Neural progenitor cell (in vitro differentiated cells): ENCODE data around the gene ANKRD2. TPM values are rescaled to one million over a fixed set of nuclear protein-coding genes. Genes with fewer than 3 reads are reported as not detected.
"Not testable (repeated sequence)": the region's sequence is repeated elsewhere in the genome, so short reads cannot be mapped to it uniquely, and the experiment has no call there.

Experiments used
- DNase-seq: peaks from one replicate; pipeline ENCODE4 v3.0.0-alpha.2; 2016; ENCODE audit warnings: low spot score
- H2AFZ ChIP-seq: fragments of 200-600 bp; sonication (generic); replicated peaks from 2 replicates; pipeline ENCODE4 v1.6.1; 2016; ENCODE audit warnings: antibody characterized with exemption
- H3F3A ChIP-seq: fragments of 200-600 bp; sonication (generic); 2 replicates; pipeline ENCODE4 v1.6.1; 2016; ENCODE audit warnings: antibody characterized with exemption, low read depth
- H3K27ac ChIP-seq: fragments of 200-600 bp; sonication (generic); 2 replicates; pipeline ENCODE4 v1.5.1; 2016; ENCODE audit warnings: mild to moderate bottlenecking
- H3K27me3 ChIP-seq: fragments of 200-600 bp; sonication (generic); 2 replicates; pipeline ENCODE4 v1.6.1; 2016; ENCODE audit warnings: mild to moderate bottlenecking, moderate library complexity
- H3K36me3 ChIP-seq: fragments of 200-600 bp; sonication (generic); 2 replicates; pipeline ENCODE4 v1.5.1; 2016
- H3K4me1 ChIP-seq: fragments of 200-600 bp; sonication (generic); 2 replicates; pipeline ENCODE4 v1.6.1; 2016; ENCODE audit warnings: mixed run types
- H3K4me2 ChIP-seq: fragments of 200-600 bp; sonication (generic); 2 replicates; pipeline ENCODE4 v1.6.1; 2016
- H3K4me3 ChIP-seq: fragments of 200-600 bp; sonication (generic); 2 replicates; pipeline ENCODE4 v1.5.1; 2016
- H3K79me2 ChIP-seq: fragments of 200-600 bp; sonication (generic); 2 replicates; pipeline ENCODE4 v1.6.1; 2016; ENCODE audit warnings: low read depth
- H3K9ac ChIP-seq: fragments of 200-600 bp; sonication (generic); 2 replicates; pipeline ENCODE4 v1.6.1; 2016
- H3K9me3 ChIP-seq: fragments of 200-600 bp; sonication (generic); 2 replicates; pipeline ENCODE4 v1.5.1; 2016; ENCODE audit warnings: low read depth
- H4K20me1 ChIP-seq: fragments of 200-600 bp; sonication (generic); 2 replicates; pipeline ENCODE4 v1.6.1; 2016; ENCODE audit warnings: low read depth
- H3K27ac Mint-ChIP-seq: 3 replicates; pipeline ENCODE4 v1.8.0; 2021; ENCODE audit warnings: mixed read lengths
- H3K27me3 Mint-ChIP-seq: 2 replicates; pipeline ENCODE4 v1.8.0; 2022; ENCODE audit warnings: low read depth, mild to moderate bottlenecking, inconsistent platforms, moderate library complexity, mixed read lengths; ENCODE audit not compliant: insufficient read depth
- H3K36me3 Mint-ChIP-seq: 3 replicates; pipeline ENCODE4 v1.8.0; 2021; ENCODE audit warnings: mixed read lengths
- H3K4me1 Mint-ChIP-seq: 3 replicates; pipeline ENCODE4 v1.8.0; 2021; ENCODE audit warnings: mixed read lengths
- H3K4me3 Mint-ChIP-seq: 3 replicates; pipeline ENCODE4 v1.8.0; 2021; ENCODE audit warnings: mild to moderate bottlenecking, moderate library complexity, mixed read lengths
- H3K9me3 Mint-ChIP-seq: 3 replicates; pipeline ENCODE4 v1.8.0; 2020; ENCODE audit warnings: mixed read lengths
- CTCF ChIP-seq: fragments of 200-600 bp; sonication (generic); IDR thresholded peaks from 2 replicates; pipeline ENCODE4 v1.5.1; 2017; ENCODE audit warnings: antibody characterized with exemption, mild to moderate bottlenecking
- EZH2 ChIP-seq: fragments of 200-600 bp; sonication (generic); IDR thresholded peaks from 2 replicates; pipeline ENCODE4 v1.6.1; 2017; ENCODE audit warnings: antibody characterized with exemption, mild to moderate bottlenecking, moderate library complexity
- EZH2phosphoT487 ChIP-seq: fragments of 200-600 bp; sonication (generic); IDR thresholded peaks from 2 replicates; pipeline ENCODE4 v1.6.1; 2017; ENCODE audit warnings: antibody characterized with exemption
- total RNA-seq: library from RNA; depleted of rRNA; stranded (reverse); fragments of >200 nt; gene quantifications from 2 replicates; pipeline ENCODE4 v1.2.3, GENCODE V29; 2015; ENCODE audit warnings: low replicate concordance

Gene ANKRD2
- total RNA-seq, 1 donor from 2014 or later: not detected

DNA sequence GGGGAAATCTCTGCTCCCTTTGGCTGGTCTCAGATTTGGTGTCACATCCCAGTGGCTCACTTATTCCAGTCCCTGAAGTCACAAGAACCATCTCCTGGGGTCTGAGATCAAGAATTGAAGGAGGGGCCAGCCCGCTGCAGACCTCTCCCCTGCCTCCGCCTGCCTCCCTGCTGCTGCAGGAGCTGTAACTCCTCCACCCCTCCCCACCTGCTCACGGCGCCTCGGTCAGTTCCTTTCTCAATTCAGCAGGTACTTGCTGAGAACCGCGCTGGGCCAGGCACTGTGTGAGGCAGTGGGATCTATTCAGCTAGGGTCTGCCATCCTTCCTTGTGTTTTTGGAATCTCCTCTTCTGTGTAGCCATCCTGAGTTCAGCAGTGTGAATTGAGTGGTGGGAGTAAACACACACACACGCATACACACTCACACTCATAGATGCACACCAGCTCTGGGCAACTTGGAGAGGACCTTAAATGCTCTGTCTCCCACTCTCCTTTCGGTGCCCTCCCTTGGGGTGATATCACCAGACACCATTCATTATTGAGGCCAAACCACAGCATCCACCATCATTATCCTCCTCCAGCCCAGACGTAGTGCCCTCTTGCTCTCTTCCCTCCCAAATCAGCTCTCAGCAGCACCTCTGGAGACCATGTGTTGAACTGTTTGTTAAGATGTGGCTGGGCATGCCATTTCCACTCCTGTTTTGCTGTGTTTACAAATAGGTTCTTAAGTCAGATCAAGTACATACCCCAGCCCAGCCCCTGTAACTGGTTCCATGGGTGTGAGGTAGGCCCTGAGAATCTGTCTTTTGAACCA lies 22.0 kb upstream of the ANKRD2 start:
- peaks cover 32% of the 10 kb centered on the region for H3F3A ChIP-seq
- H3K9me3 Mint-ChIP-seq: peaks cover 5% of the 10 kb centered on the region
- peaks cover 54% of the 10 kb centered on the region for H3K4me1 Mint-ChIP-seq
- no peaks in the 10 kb centered on the region for H4K20me1 ChIP-seq
- no peaks in the 10 kb centered on the region for H3K36me3 ChIP-seq
- H3K27ac ChIP-seq: peak overlapping the region; percentile 74
- no peaks in the 10 kb centered on the region for H3K9me3 ChIP-seq
- no peaks in the 10 kb centered on the region for H3K27me3 ChIP-seq
- H2AFZ ChIP-seq: peak overlapping the region; percentile 11
- peak overlapping the region; percentile 5 for H3K9ac ChIP-seq
- H3K27me3 Mint-ChIP-seq: peaks cover 6% of the 10 kb centered on the region
- no peaks in the 10 kb centered on the region for H3K36me3 Mint-ChIP-seq
- H3K4me2 ChIP-seq: peak overlapping the region; percentile 70
- H3K79me2 ChIP-seq: no peaks in the 10 kb centered on the region
- H3K4me3 Mint-ChIP-seq: peak overlapping the region; percentile 18
- no peak for TF ChIP-seq CTCF
- no peak for TF ChIP-seq EZH2
- TF ChIP-seq EZH2phosphoT487: no peak
- H3K27ac Mint-ChIP-seq: peak overlapping the region; percentile 85
- no peak overlapping the region for H3K4me3 ChIP-seq
- peaks cover 39% of the 10 kb centered on the region for H3K4me1 ChIP-seq
- peak; percentile 48 for DNase-seq

DNA sequence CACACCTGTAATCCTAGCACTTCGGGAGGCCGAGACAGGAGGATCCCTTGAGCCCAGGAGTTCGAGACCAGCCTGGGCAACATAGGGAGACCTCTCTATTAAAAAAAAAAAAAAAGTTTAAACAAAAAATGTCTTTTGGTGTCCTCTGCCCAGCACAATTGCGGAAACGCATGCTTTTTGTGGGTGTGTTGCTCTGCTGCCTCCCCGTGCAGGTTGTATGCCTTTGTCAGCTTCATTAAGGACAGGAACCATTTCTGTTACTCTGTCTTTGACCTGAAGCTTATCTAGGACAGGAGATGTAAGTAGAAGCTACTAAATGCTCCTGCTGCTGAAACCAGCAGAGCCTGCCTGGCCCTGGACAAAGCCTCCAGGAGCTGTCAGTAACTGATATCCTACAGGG lies 21.3 kb upstream of the ANKRD2 start:
- TF ChIP-seq CTCF: no peak
- TF ChIP-seq EZH2: no peak
- TF ChIP-seq EZH2phosphoT487: no peak
- H3K4me3 Mint-ChIP-seq: no peak overlapping the region
- H3K27ac Mint-ChIP-seq: no peak overlapping the region
- no peaks in the 10 kb centered on the region for H3K27me3 ChIP-seq
- peaks cover 54% of the 10 kb centered on the region for H3K4me1 Mint-ChIP-seq
- no peaks in the 10 kb centered on the region for H3K79me2 ChIP-seq
- H3F3A ChIP-seq: peaks cover 32% of the 10 kb centered on the region
- DNase-seq: no peak
- H3K9ac ChIP-seq: no peak overlapping the region
- H4K20me1 ChIP-seq: no peaks in the 10 kb centered on the region
- peaks cover 8% of the 10 kb centered on the region for H3K9me3 Mint-ChIP-seq
- H3K4me1 ChIP-seq: peaks cover 39% of the 10 kb centered on the region
- H3K36me3 ChIP-seq: no peaks in the 10 kb centered on the region
- H3K36me3 Mint-ChIP-seq: no peaks in the 10 kb centered on the region
- no peak overlapping the region for H2AFZ ChIP-seq
- H3K4me3 ChIP-seq: no peak overlapping the region
- peaks cover 6% of the 10 kb centered on the region for H3K27me3 Mint-ChIP-seq
- no peak overlapping the region for H3K27ac ChIP-seq
- no peaks in the 10 kb centered on the region for H3K9me3 ChIP-seq
- no peak overlapping the region for H3K4me2 ChIP-seq

GRCh38 chr10:97553575-97554031 lies 19.0 kb upstream of the ANKRD2 start:
- H3K27ac Mint-ChIP-seq: peak overlapping the region; percentile 81
- no peaks in the 10 kb centered on the region for H3K36me3 Mint-ChIP-seq
- H3K27ac ChIP-seq: no peak overlapping the region
- H4K20me1 ChIP-seq: no peaks in the 10 kb centered on the region
- peaks cover 32% of the 10 kb centered on the region for H3F3A ChIP-seq
- H3K4me3 Mint-ChIP-seq: peak overlapping the region; percentile 41
- TF ChIP-seq CTCF: peak; percentile 86
- no peak for TF ChIP-seq EZH2phosphoT487
- H2AFZ ChIP-seq: peak overlapping the region; percentile 54
- no peak overlapping the region for H3K9ac ChIP-seq
- H3K4me1 ChIP-seq: peaks cover 35% of the 10 kb centered on the region
- H3K9me3 Mint-ChIP-seq: peaks cover 8% of the 10 kb centered on the region
- H3K4me1 Mint-ChIP-seq: peaks cover 33% of the 10 kb centered on the region
- H3K27me3 ChIP-seq: no peaks in the 10 kb centered on the region
- H3K4me2 ChIP-seq: peak overlapping the region; percentile 70
- no peaks in the 10 kb centered on the region for H3K9me3 ChIP-seq
- DNase-seq: peak; percentile 88
- H3K36me3 ChIP-seq: no peaks in the 10 kb centered on the region
- peaks cover 4% of the 10 kb centered on the region for H3K27me3 Mint-ChIP-seq
- H3K79me2 ChIP-seq: no peaks in the 10 kb centered on the region
- no peak overlapping the region for H3K4me3 ChIP-seq

DNA sequence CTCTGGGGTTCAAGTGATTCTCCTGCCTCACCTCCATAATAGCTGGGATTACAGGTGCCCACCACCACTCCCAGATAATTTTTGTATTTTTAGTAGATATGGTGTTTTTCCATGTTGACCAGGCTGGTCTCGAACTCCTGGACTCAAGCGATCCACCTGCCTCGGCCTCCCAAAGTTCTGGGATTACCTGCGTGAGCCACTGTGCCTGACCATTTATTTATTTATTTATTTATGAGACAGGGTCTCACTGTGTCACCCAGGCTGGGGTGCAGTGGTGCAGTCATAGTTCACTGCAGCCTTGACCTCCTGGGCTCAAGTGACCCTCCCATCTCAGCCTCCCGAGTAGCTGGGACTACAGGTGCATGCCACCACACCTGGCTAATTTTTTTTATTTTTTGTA lies 18.2 kb upstream of the ANKRD2 start:
- not testable (repeated sequence) for H3K9me3 Mint-ChIP-seq, H3K9ac ChIP-seq, H3K27me3 ChIP-seq, H3K4me3 Mint-ChIP-seq, H3K9me3 ChIP-seq, H3K27ac Mint-ChIP-seq, H3K27me3 Mint-ChIP-seq, H3K4me3 ChIP-seq, H3K36me3 Mint-ChIP-seq, H3K4me2 ChIP-seq, H3K79me2 ChIP-seq, H3K27ac ChIP-seq, H4K20me1 ChIP-seq, H2AFZ ChIP-seq, DNase-seq, H3K36me3 ChIP-seq
- Histone ChIP-seq H3F3A (peaks cover 25% of the 10 kb centered on the region), H3K4me1 (peaks cover 29% of the 10 kb centered on the region)
- peaks cover 29% of the 10 kb centered on the region for H3K4me1 Mint-ChIP-seq

DNA sequence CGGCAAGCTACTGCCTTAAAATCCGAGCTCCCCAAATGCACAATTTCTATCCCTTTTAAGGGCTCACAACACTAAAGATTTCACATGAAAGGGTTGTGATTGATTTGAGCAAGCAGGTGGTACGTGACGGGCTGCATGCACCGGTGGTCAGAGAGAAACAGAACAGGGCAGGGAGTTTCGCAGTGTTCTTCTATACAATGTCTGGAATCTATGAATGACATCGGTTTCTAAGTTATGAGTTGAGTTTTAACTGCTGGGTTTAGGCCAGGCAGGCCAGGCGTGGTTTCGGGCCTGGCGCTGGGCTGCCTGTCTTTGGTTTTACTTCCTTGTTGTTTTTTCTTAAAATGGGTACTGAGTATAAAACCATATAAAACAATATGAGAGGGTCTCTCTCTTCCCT lies 17.0 kb upstream of the ANKRD2 start:
- not testable (repeated sequence) for H2AFZ ChIP-seq, H3K27me3 ChIP-seq, H3K9ac ChIP-seq, H3K27me3 Mint-ChIP-seq, H3K27ac ChIP-seq, H3K36me3 ChIP-seq, H3K9me3 ChIP-seq, H4K20me1 ChIP-seq, DNase-seq, H3K36me3 Mint-ChIP-seq, H3K79me2 ChIP-seq, H3K27ac Mint-ChIP-seq, H3K4me3 ChIP-seq, H3K4me2 ChIP-seq, H3K9me3 Mint-ChIP-seq, H3K4me3 Mint-ChIP-seq
- peaks cover 17% of the 10 kb centered on the region for H3K4me1 Mint-ChIP-seq
- peaks cover 17% of the 10 kb centered on the region for H3K4me1 ChIP-seq
- peaks cover 13% of the 10 kb centered on the region for H3F3A ChIP-seq
